Measurements from ENCODE around the gene LRMDA.

LRMDA gene

DNA sequence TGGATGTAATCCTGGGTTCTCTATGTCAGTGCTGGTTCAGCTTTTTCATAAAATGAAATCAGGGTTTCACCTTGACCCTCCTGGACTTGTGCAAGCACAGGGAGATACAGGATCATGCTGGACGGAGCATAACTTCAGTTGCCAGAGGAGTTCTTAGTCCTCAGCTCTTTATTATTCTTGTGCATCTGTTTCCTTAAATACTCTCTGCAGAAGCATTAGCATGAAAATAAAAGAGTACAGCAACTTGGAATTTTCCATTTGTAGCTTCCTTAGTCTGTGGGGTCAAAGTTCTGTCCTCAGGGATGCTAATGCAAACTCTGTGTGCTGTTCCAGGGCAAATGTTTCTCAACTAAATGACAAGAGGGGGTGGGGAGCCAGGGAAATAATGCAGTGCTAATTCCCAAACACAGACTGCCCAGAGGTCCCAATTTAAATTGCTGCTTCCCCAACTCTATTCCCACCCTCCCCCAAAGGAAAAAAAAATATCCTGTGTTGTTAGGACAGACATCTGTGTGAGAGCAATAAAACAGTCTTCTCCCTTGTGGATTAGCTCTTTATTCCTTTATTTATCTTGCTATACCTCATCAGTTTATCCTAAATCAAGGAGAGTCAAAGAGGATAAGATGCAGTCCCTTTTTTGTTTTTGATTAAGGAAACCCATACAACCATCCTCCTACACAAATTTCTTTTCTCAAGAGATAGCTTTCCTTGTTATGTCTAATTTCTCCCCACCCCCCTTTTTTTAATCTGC is 905.0 kb downstream of the LRMDA start:
- no peak for DNase-seq

DNA sequence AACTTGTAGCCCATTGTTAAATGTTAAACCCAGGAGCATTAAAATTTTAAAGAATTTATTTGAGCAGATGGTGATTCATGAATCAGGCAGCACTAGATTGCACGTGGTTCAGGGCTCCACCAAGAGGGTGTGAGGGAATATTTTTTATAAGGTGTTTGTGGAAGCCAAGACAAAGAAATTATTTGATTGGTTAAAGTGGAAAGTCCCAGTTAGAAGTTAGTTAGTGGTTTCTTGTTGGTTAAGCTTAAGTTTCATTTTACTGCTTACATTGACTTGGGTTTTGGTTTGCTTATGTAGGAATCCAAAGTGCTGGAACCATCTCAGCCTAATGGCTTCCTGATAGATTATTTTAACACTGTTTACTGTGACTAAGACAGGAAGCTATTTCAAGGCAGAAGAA is 906.2 kb downstream of the LRMDA start:
- DNase-seq = no peak

DNA sequence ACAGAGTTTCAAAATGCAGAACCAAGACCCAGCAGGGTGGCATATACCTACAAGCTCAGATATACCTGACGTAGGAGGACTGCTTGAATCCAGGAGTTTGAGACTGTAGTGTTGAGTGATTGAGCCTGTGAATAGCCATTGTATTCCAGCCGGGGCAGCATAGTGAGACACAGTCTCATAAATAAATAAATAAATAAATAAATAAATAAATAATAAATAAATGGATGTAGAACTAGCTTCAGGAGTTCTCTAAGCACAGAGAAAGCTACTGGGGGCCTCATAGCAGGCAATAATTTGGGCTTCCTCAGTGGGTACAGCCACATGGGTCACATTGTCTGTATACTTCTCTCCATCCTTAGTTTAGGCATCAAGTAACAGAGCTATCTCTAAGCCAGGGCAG is 906.8 kb downstream of the LRMDA start:
- DNase-seq = no peak

DNA sequence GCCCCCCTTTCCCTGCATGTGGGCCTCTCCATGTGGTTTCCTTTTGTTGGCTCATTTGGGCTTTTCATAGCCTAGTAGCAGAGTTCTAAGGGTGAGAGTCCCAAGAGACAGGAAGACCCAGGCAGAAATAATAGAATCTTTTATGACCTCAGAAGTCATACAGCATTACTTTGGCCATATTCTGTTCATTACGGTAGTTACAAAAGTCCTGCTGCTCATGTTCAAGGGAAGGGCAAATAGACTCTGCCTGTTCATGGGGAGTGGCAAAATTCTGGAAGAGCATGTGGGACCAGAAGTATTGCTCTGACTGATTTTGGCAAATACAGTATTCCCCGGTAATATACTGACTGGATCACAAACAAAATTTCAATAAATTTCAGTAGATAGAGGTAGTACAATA is 910.3 kb downstream of the LRMDA start:
- no peak for DNase-seq

DNA sequence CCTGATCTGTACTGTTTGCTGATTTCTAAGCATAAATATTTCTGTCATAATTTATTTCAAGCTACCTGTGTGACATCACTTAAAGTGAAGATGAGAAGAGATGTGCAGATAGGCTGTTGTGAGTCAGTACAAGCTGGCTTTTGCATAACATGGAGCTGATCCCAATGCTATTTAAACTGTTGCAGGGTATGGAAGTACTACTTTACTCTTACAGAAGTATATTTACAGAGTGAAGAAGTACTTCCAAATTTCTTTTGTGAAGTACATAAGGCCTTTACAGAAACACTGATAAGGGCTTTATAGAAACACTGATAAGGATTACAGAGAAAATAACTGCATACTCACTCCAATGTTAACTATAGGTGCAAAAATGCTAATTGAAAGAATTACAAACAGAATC is 911.6 kb downstream of the LRMDA start:
- DNase-seq = no peak

DNA sequence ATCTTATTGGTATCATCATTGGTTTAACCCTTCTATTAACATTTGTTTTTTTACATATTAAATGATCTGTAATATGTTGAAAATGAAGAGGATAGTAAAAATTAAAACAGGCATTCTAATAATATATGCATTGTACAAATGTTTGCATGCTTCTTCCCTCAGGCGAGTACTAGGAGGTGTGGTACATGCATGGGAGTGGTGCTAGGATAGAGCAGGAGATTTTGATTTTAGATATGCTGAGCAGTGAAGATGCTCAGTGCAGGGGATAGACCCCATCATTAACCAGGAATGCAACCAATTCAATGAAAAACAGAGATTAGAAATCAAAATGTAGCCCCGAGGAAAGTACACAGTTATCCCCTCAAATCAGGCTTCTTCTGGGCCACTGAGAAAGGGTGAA is 916.4 kb downstream of the LRMDA start:
- no peak for DNase-seq

DNA sequence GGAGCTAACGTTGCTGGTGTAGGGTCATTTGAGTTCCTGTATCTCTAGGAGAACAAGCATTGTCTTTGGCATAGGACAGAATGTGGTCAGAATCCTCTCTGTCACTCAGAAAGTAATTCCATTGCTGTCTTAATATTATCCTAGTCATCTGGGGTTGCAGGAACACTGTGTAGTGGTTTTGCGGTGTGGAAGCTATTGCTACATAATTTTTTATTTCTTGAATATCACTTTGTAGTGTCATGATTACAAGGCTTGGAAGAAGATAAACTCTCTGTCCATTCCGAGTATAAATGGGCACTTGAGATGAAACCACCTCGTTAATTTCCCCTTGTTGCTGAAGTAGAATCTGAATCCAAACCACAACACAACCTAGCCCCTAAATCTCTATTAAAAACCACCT is 919.2 kb downstream of the LRMDA start:
- DNase-seq = no peak

DNA sequence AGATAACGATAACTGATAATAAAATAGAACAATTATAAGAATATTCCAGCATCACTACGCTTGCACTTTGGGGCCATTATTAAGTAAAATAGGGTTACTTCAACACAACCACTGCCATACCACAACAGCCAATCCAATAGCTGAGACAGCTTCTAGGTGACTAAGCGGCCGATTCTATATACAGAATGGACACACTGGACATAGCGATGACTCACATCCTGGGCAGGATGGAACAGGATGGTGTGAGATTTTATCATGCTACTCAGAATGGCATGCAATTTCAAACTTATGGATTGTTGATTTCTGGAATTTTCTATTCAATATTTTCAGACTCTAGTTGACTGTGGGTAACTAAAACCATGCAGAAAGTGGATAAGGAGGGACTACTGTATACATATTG is 920.9 kb downstream of the LRMDA start:
- no peak for DNase-seq

DNA sequence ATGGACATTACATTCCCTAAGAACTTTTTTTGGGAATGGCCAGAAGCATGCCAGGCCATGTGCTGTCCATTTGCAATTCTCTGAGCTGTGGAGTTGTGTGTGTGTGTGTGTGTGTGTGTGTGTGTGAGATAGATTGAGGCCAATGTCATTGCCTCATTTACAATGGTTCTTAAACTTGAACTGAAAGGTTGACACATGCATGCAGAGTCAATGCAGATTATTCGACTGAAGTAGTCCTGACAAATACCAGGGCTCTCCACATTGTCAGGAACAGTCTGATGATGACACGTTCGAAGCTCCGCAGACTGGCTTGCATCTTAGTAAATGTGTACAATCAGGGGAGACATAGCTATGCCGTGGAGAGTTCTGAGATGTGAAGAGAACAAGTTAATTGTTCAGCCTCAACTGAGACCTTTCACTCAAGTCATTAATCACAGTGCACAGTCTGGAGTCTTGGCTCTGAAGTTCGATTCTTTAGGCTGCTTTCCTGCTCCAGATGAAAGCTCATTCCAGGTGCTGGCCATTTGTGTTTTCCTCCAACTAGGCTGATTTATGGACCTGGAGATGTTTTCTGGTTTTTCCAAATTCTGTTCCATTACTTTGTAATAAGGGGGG is 921.9 kb downstream of the LRMDA start:
- DNase-seq = no peak

DNA sequence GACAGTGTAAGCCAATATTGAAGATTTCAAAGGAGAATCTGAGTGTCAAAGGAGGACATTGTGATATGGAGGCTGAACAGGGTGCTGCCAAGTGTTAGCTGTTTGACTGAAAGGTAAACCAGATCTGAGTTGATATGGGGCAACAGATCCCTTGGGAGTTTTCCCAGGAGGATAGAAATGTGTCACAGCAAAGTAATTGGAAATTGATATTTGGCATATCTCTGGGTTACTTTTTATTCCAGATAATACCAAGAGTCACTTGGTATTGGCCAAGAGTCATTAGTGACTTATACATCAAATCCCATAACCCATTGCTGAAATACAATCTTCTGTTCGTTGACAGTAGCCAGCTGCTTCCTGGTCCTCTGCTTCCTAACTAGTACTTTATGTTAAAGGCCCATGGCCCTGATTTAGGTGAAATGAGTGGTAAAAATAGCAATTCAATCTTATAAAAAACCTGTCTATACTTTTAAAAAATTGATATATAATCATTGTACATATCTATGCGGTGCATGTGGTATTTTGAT is 922.9 kb downstream of the LRMDA start:
- DNase-seq = no peak

DNA sequence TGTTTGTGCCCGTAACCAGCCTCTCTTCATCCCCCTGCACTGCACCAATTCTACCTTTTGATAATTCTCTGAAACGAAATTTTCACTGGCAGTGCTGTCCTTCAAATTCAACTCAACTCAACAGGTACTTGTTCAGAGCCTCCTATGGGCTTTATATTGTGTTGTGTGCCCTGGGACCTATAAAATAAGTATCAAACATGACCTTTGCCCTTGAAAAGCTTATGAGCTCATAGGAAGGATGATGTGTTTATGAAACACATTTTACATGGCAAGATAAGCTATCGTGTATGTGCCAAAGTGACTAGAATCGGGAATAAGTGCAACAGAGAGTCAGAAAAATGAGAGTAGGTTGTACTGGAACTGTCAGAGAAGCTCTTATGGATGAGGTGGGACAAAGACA is 923.5 kb downstream of the LRMDA start:
- DNase-seq = no peak

DNA sequence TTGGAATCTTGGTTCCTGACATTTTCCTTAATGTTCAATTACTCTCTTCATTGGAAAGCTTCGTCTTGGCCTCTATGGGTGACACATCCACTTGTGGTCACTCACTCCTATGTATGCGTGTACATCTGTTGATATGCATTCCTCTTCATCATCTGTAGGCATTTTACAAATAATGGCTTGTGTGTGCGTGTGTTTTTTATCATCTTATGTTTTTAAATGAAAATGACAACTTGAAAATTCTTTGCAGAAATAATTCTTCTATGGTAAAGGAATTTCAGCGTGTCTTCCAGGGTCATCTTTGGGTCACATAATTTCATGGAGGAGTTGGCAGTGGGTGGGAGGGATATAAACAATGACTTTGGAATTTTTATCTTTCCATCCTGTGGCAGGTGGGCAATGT is 925.1 kb downstream of the LRMDA start:
- DNase-seq = no peak

DNA sequence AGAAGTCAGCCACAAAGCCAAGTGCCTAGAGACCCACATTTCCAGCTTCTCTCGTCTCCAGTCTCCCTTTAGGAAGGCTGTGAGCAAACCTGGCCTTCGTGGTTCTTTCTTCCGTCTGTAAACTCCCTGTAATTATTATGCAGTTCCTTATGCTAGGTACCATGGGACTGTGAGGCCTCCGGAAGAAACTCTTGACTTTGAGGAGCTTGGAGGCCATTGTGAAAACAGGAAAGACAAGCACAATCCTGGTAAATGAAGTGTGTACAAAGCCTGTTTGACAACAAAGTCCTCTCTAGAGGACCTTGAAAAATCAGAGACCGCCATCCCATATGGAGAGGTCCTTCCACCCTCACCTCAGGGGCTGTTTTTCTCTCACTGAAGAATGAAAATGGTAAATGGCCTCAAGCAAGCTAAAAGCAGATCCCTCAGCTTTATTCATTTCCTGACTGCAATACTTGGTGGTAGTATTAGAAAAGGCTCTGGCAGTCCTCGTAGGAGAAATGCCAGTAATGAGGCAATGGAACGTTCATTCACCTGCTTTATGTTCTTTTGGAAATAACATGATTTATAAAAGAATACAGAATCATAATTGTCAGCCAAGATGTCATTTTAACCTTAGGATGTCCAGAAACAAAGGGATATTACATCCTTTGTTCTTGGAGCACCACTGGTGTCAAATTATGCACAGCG is 926.4 kb downstream of the LRMDA start:
- no peak for DNase-seq

DNA sequence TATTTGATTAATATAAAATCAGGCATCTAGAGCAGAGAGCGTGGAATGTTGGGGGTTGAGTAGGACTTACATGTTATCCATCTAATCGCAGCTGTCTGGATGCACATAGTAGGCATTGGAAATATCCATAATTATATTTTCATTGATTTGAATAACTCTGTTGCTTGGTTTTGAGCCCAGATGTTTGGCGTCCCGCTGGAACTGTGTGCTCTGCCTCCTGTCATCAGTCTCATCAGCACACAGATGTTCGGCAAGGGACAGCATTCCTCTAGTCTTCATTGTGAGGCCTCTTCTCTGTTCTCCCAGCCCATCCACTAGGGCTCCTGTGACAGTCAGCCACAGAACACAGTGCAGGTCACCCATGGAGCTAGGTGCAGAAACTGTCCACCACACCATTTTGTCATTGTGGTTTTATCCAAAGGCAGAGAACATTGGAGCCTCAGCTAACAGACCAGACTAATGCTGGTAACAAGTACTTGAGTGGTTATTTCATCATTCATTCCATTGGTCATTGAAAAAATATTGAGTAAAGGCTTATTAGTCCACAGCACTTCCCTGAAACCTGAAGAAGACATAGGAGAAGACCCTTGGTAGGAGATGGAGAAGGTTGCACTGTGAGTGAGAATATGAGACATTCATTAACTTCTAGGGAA is 927.4 kb downstream of the LRMDA start:
- DNase-seq = no peak

DNA sequence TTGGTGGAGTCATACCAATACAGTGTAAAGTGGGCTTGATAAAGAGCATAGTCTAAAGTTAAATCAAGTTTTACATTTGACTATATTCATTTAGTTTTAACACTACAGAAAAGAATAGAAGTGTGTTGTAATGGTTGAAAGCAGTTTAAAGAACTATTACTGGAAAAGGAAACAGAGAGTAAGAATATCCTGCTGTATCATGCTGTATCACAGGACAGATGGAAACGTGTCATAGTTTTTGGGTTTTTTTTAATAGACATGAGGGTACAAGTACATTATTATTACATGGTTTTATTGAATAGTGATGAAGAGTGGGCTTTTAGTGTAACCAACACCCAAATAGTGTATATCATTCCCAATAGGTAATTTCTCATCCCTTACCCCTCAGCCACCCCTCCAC is 944.3 kb downstream of the LRMDA start:
- no peak for DNase-seq

DNA sequence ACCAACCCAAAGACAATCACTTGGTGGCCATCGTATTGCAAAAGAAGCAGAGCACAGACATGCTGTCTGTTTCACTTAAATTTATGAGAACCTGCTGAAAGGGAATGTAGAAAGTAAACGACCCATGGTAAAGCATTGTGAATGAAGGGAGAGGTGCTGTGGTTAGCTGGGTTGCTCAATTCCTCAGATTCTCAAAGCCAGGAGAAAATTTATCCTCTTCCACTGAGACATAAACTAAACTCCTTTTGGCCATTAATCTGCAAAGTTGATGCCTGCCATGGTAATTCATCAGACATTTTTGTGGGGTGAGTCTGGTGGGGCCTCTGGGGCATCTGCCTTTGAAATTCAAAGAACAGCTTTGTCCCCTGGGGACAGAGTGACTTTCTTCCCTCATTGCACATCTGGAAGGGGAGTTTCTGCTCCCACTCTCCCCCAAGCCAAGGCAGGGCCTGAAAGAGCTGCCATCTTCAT is 951.0 kb downstream of the LRMDA start:
- no peak for DNase-seq

DNA sequence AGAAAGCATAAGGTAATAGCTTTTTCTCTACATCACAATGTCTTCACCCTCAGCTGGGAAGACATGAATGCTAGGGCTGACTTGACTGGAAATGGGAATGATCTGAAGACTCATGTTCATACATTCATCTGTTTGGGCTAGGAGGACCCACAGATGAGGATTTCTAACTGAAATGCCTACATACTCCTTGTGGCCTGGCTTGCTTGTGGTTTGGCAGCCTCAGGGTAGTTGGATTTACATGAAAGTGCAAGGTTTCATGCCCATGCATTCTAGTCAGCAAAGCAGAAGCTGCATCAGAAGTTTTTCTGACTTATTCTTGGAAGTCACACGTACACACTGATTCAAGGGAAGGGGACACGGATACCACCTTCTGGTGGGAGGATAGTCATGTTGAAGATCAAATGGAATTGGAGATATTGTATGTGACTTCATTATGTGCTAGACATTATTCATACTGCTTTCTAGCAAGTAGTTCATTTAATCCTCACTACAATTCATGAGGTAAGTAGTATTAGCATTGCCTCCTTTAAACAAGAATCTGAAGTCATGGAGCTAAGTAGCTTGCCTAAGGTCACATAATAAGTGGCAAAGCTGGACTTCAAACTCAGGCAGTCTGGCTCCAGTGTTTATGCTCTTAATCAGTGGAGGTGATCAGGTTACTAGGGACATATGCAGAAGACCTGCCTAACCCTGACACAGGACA is 957.0 kb downstream of the LRMDA start:
- no peak for DNase-seq

DNA sequence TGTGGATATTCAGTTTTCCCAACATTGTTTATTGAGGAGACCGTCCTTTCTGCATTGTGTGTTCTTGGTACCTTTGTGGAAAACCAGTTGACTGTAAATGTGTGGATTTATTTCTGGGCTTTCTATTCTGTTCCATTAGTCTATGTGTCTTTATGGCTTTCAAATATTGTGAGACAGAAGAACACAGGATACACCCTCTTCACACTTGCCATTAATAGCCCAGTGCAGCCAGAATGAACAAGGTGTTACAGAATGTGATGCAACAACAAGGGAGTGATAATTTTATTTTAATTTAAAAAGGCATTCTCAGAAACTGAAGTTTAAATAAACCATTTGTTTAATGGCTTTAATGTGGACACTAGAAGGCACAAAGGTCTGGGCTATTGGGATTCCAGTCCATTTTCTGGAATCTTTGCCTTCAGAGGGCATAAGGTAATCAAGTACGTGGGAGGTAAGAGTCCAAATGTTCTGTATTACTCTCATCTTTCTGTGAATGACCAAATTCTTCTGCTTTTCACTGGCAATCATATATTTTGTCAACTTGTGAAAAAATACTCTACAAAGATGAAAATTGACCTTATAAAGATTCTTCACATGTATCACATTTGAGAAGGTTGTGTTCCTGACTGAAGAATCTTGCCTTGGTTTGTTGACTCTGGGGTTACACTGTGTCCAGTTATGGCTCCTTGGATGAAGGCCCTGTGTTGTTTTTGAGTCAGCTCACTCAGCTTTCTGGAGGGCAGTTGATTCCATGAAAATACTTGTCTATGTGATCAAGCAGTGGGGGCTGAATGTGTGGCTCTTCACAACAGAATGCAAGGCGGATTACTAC is 962.7 kb downstream of the LRMDA start:
- DNase-seq = no peak

DNA sequence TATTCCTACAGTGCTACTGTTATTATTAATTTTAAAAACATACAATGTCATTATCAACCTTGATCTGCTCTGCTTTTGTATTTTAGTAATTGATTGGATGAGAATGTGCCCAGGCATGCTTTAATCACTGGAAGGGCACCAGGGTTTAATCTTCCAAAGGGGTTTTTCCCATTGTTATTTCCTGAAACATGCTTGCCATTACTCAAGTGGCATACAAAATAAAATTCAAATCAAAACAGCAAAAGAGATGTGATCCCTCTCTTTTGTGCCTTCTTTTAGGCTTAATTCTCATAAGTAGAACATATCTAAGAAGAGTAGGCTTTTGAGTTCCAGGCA is 963.3 kb downstream of the LRMDA start:
- DNase-seq = no peak

DNA sequence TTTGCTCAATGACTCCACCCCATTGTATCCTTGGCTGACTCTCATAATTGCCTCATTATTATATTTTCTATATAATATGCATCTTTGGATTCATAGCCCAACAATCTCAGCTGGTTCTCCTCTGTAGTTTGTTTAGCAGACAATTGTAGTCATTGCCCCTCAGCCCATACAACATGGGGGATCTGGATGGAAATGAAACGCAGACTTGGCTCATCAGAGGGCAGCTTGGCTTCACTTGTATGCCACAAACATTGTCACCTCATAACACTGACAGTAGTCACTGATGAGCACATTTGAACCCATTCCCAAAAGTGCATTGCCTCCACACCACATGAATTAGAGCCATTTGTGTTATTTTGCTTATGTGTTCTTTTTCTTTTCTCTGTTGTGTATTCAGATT is 963.8 kb downstream of the LRMDA start:
- no peak for DNase-seq

DNA sequence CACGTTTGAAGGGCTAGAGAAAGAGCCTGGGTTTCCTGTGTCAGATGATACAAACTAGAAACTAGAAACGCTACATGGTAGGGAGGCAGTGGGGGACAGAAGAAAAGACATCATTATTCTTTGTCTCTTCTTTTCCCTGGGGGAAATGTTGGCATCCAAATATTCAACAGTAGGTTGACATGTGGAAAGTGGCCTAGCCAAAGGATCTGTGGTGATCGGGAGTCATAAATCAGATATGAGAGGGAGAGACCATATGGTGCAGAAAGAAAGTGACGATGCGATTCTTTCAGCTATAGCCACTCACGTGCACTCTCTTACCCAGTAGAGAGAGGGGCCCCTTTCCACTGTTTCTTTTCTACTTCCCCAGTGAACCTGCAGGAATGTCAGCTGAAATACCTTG is 964.7 kb downstream of the LRMDA start:
- DNase-seq = no peak
